ENCODE measurements around the gene TBC1D5. TPM values are rescaled to one million over a fixed set of nuclear protein-coding genes. Genes with fewer than 3 reads are reported as not detected.

Gene TBC1D5
- total RNA-seq, 1 experiment from 2014 or later, result 30.4 TPM

GRCh38 chr3:17278006-17278405 lies 464.4 kb downstream of the TBC1D5 start:
- Histone ChIP-seq H3K9me3 (ENCODE audit: control insufficient read depth, insufficient read depth, low read depth, low read length) (no peaks in the 10 kb centered on the region), H3K27ac (ENCODE audit: low read length) (no peak overlapping the region), H3K4me3 (ENCODE audit: low read depth in 2 of 2, low read length in 2 of 2) (no peak overlapping the region), H3K4me1 (ENCODE audit: control insufficient read depth, insufficient read depth, low read length) (no peaks in the 10 kb centered on the region), H3K36me3 (ENCODE audit: control insufficient read depth, insufficient read depth, low read length) (no peaks in the 10 kb centered on the region), H3K27me3 (ENCODE audit: control insufficient read depth, insufficient read depth, low read length) (no peaks in the 10 kb centered on the region)
- TF ChIP-seq SIN3A (IDR thresholded peaks at IDR 0.05; ENCODE audit: borderline replicate concordance, insufficient read depth, low read depth, low read length) (no peak), TCF7L2 (IDR thresholded peaks at IDR 0.05; ENCODE audit: low read depth, low read length) (no peak), POLR2AphosphoS5 (IDR thresholded peaks at IDR 0.05; ENCODE audit: low read depth, low read length) (no peak), REST (IDR thresholded peaks at IDR 0.05; ENCODE audit: insufficient read depth in 1 of 2, low read depth in 2 of 2, low read length in 1 of 2) (no peak), CTCF (IDR thresholded peaks at IDR 0.05) (no peak)
- POLR2A ChIA-PET, result interaction anchor here (1.0 kb wide), 1 partner anchor 11 kb away, joined by 4 read pairs; no protein-coding TSS in a partner anchor
- no TSS peak for BruUV-seq (replicated peaks)
- in situ Hi-C loops (cut with HindIII; ENCODE audit: low pct_unique_long_range_greater_than_20kb, low sequenced_read_pairs) (no loop called here), intact Hi-C loops (cut with micrococcal nuclease; ENCODE audit: unreplicated experiment) (no loop called here)
- CTCF ChIA-PET, result no interaction called here
- DNase-seq (ENCODE audit: low read depth, low spot score) (no peak), ATAC-seq (no peak)

- TF ChIP-seq SIN3A (IDR thresholded peaks at IDR 0.05; ENCODE audit: borderline replicate concordance, insufficient read depth, low read depth, low read length), result no peak
- no peak for TF ChIP-seq TCF7L2 (IDR thresholded peaks at IDR 0.05; ENCODE audit: low read depth, low read length)
- no peak for TF ChIP-seq POLR2AphosphoS5 (IDR thresholded peaks at IDR 0.05; ENCODE audit: low read depth, low read length)
- no peak for TF ChIP-seq CTCF (IDR thresholded peaks at IDR 0.05)
- TF ChIP-seq REST (IDR thresholded peaks at IDR 0.05; ENCODE audit: insufficient read depth in 1 of 2, low read depth in 2 of 2, low read length in 1 of 2), result no peak
- no peak for ATAC-seq
- Histone ChIP-seq H3K27me3 (ENCODE audit: control insufficient read depth, insufficient read depth, low read length) (no peaks in the 10 kb centered on the region), H3K9me3 (ENCODE audit: control insufficient read depth, insufficient read depth, low read depth, low read length) (no peaks in the 10 kb centered on the region), H3K4me3 (ENCODE audit: low read depth in 2 of 2, low read length in 2 of 2) (no peak overlapping the region), H3K36me3 (ENCODE audit: control insufficient read depth, insufficient read depth, low read length) (no peaks in the 10 kb centered on the region), H3K4me1 (ENCODE audit: control insufficient read depth, insufficient read depth, low read length) (no peaks in the 10 kb centered on the region), H3K27ac (ENCODE audit: low read length) (no peak overlapping the region)
- ChIA-PET CTCF (interaction anchor here (0.7 kb wide), 1 partner anchor 673 kb away, joined by 4 read pairs; no protein-coding TSS in a partner anchor), POLR2A (no interaction called here)
- in situ Hi-C loops (cut with HindIII; ENCODE audit: low pct_unique_long_range_greater_than_20kb, low sequenced_read_pairs) (no loop called here), intact Hi-C loops (cut with micrococcal nuclease; ENCODE audit: unreplicated experiment) (no loop called here)
- no peak for DNase-seq (ENCODE audit: low read depth, low spot score)
- no TSS peak for BruUV-seq (replicated peaks)
Measured at GRCh38 chr3:17266846-17267245, 475.6 kb downstream of the TBC1D5 start.

Measured in Panc1 (cell line).